Peyer's patch (tissue), 4 donors: ENCODE measurements around the gene FPR2. TPM values are rescaled to one million over a fixed set of nuclear protein-coding genes. Genes with fewer than 3 reads are reported as not detected.

Experiments used
- DNase-seq, 3 donors: peaks; one replicate each; pipeline ENCODE4 v3.0.0-alpha.2; 2017 to 2019
- H3K27ac ChIP-seq, 4 donors: fragments of 200-600 bp; sonication (generic); one replicate each; pipeline ENCODE4 v1.5.1; 2016 to 2019
- H3K27me3 ChIP-seq, 2 donors: fragments of 200-600 bp; sonication (generic); one replicate each; pipeline ENCODE4 v1.5.1; 2019
- H3K36me3 ChIP-seq, 3 donors: fragments of 200-600 bp; sonication (generic); one replicate each; pipeline ENCODE4 v1.5.1; 2016 to 2019
- H3K4me1 ChIP-seq, 4 donors: fragments of 200-600 bp; sonication (generic); one replicate each; pipeline ENCODE4 v1.5.1; 2016 to 2019
- H3K4me3 ChIP-seq, 4 donors: fragments of 200-600 bp; sonication (generic); 1 replicate in 3 of 4; 2 replicates in 1 of 4; pipeline ENCODE4 v1.5.1; 2016 to 2019; ENCODE audit warnings: mild to moderate bottlenecking in 1 of 4
- H3K9me3 ChIP-seq, 4 donors: fragments of 200-600 bp; sonication (generic); one replicate each; pipeline ENCODE4 v1.5.1; 2016 to 2019; ENCODE audit warnings: mild to moderate bottlenecking in 1 of 4
- CTCF ChIP-seq, 6 experiments: fragments of 450-650 bp in 4 of 6; fragments of 200-600 bp in 2 of 6; sonication (generic) in 1 of 6; IDR thresholded peaks; one replicate each; pipeline ENCODE4 v1.5.1; 2017 to 2019; ENCODE audit warnings: antibody characterized with exemption in 6 of 6, mild to moderate bottlenecking in 3 of 6, moderate library complexity in 1 of 6
- POLR2A ChIP-seq, 2 donors: fragments of 450-650 bp; IDR thresholded peaks; one replicate each; pipeline ENCODE4 v1.5.1; 2017; ENCODE audit warnings: antibody characterized with exemption in 2 of 2, mild to moderate bottlenecking in 2 of 2, moderate library complexity in 2 of 2
- total RNA-seq, 4 donors: library from RNA; depleted of rRNA; stranded (reverse); fragments of >200 nt; gene quantifications; one replicate each; pipeline ENCODE4 v1.1.0, GENCODE V29; 2016

FPR2 gene
- 1 to 10 TPM in 1 of 4 donors, not detected in 3; 1.9 TPM for total RNA-seq

GRCh38 chr19:51760697-51761356 is at the start of gene FPR2:
FPR2 (plus strand) TSS chr19:51761180; CDS start chr19:51768659, 7,479 bp downstream.
- DNase-seq = no peak
- Histone ChIP-seq H3K4me1 (no peaks in the 10 kb centered on the region), H3K9me3 (peaks cover 0 to 3% (median 0%) of the 10 kb centered on the region in 4 donors), H3K27me3 (no peaks in the 10 kb centered on the region), H3K4me3 (no peak within 1 kb of the TSS), H3K36me3 (no peaks in the 10 kb centered on the region), H3K27ac (no peak within 1 kb of the TSS)
- TF ChIP-seq POLR2A (IDR thresholded peaks at IDR 0.05) (no peak), CTCF (IDR thresholded peaks at IDR 0.05) (no peak)

- no peaks in the 10 kb centered on the region for H3K36me3 ChIP-seq
- TF ChIP-seq POLR2A (IDR thresholded peaks at IDR 0.05) (no peak), CTCF (IDR thresholded peaks at IDR 0.05) (no peak)
- no peak for DNase-seq
- no peak overlapping the region for H3K4me3 ChIP-seq
- H3K9me3 ChIP-seq = no peaks in the 10 kb centered on the region
- H3K4me1 ChIP-seq = no peaks in the 10 kb centered on the region
- no peaks in the 10 kb centered on the region for H3K27me3 ChIP-seq
- no peak overlapping the region for H3K27ac ChIP-seq
Observed at GRCh38 chr19:51711702-51712101, 49.3 kb upstream of the FPR2 start.

- Histone ChIP-seq H3K4me3 (no peak overlapping the region), H3K36me3 (no peaks in the 10 kb centered on the region), H3K27me3 (no peaks in the 10 kb centered on the region), H3K9me3 (no peaks in the 10 kb centered on the region), H3K4me1 (no peaks in the 10 kb centered on the region), H3K27ac (no peak overlapping the region)
- no peak for DNase-seq
- TF ChIP-seq POLR2A (IDR thresholded peaks at IDR 0.05) (no peak), CTCF (IDR thresholded peaks at IDR 0.05) (peak in 2 of 6 experiments; percentile 24 to 29)
Observed at GRCh38 chr19:51712461-51713081, 48.4 kb upstream of the FPR2 start.

- TF ChIP-seq POLR2A (IDR thresholded peaks at IDR 0.05) = no peak
- TF ChIP-seq CTCF (IDR thresholded peaks at IDR 0.05) = no peak
- H3K4me3 ChIP-seq = no peak overlapping the region
- H3K27me3 ChIP-seq = no peaks in the 10 kb centered on the region
Observed at GRCh38 chr19:51713319-51714285, 47.4 kb upstream of the FPR2 start.

GRCh38 chr19:51714848-51715247 is 46.1 kb upstream of the FPR2 start:
- no peak overlapping the region for H3K27ac ChIP-seq
- H3K27me3 ChIP-seq = no peaks in the 10 kb centered on the region
- no peaks in the 10 kb centered on the region for H3K9me3 ChIP-seq
- TF ChIP-seq POLR2A (IDR thresholded peaks at IDR 0.05) (no peak), CTCF (IDR thresholded peaks at IDR 0.05) (no peak)
- H3K36me3 ChIP-seq = no peaks in the 10 kb centered on the region
- no peak overlapping the region for H3K4me3 ChIP-seq
- H3K4me1 ChIP-seq = peaks cover 0 to 6% (median 0%) of the 10 kb centered on the region in 4 donors
- DNase-seq = no peak

More at GRCh38 chr19:51713319-51714285, 47.4 kb upstream of the FPR2 start:
- H3K9me3 ChIP-seq = no peaks in the 10 kb centered on the region
- H3K27ac ChIP-seq = no peak overlapping the region
- no peak for DNase-seq
- H3K36me3 ChIP-seq = no peaks in the 10 kb centered on the region
- H3K4me1 ChIP-seq = no peaks in the 10 kb centered on the region
